Hepatocyte (in vitro differentiated cells): Measurements from ENCODE around the gene NCLN.

Source experiments
- EZH2 ChIP-seq: fragments of 200-600 bp; sonication (generic); IDR thresholded peaks from 2 replicates; pipeline ENCODE4 v1.6.1; 2016; ENCODE audit warnings: antibody characterized with exemption, mild to moderate bottlenecking, borderline replicate concordance
- TF ChIP-seq, protein P1 (sequence below): fragments of 200-600 bp; sonication (generic); IDR thresholded peaks from 2 replicates; pipeline ENCODE4 v1.5.1; 2016; ENCODE audit warnings: antibody characterized with exemption, mild to moderate bottlenecking; ENCODE audit not compliant: poor library complexity

DNA sequence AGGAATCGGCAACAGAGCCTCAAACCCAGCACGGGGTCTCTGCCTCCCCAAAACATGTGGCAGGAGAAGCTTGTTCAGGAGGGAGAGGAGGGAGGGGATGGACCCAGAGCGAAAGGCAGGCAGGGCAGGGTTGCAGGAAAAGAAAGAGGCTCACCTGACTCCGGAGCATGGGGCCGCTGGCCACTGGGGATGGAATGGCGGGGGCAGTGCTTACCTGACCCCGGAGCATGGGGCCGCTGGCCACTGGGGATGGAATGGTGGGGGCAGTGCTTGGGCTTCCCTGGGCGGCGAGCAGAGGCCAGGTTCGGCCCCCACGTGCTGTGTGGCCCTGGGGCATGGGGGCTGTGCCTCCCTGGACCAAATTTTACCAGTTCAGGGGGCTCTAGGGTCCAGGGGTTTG, 25.5 kb downstream of the NCLN start:
- TF ChIP-seq, protein P1, sequence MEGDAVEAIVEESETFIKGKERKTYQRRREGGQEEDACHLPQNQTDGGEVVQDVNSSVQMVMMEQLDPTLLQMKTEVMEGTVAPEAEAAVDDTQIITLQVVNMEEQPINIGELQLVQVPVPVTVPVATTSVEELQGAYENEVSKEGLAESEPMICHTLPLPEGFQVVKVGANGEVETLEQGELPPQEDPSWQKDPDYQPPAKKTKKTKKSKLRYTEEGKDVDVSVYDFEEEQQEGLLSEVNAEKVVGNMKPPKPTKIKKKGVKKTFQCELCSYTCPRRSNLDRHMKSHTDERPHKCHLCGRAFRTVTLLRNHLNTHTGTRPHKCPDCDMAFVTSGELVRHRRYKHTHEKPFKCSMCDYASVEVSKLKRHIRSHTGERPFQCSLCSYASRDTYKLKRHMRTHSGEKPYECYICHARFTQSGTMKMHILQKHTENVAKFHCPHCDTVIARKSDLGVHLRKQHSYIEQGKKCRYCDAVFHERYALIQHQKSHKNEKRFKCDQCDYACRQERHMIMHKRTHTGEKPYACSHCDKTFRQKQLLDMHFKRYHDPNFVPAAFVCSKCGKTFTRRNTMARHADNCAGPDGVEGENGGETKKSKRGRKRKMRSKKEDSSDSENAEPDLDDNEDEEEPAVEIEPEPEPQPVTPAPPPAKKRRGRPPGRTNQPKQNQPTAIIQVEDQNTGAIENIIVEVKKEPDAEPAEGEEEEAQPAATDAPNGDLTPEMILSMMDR, result no peak
- no peak for TF ChIP-seq EZH2
